Measurements from ENCODE around the gene CACYBP.
"Not testable (repeated sequence)": the region's sequence is repeated elsewhere in the genome, so short reads cannot be mapped to it uniquely, and the experiment has no call there.

Gene CACYBP

GRCh38 chr1:175043824-175044223 lies 44.1 kb downstream of the CACYBP start:
- DNase-seq: no peak
- no peaks in the 10 kb centered on the region for H3K36me3 ChIP-seq (replicated peaks; ENCODE audit: insufficient read depth, low read length)
- H3K27ac ChIP-seq (ENCODE audit: low read length): no peak overlapping the region
- H3K9ac ChIP-seq (ENCODE audit: low read length): no peak overlapping the region
- no peak overlapping the region for H2AFZ ChIP-seq (ENCODE audit: low read length)
- no peaks in the 10 kb centered on the region for H3F3A ChIP-seq (ENCODE audit: insufficient read depth, low read length)
- TF ChIP-seq, protein P1, sequence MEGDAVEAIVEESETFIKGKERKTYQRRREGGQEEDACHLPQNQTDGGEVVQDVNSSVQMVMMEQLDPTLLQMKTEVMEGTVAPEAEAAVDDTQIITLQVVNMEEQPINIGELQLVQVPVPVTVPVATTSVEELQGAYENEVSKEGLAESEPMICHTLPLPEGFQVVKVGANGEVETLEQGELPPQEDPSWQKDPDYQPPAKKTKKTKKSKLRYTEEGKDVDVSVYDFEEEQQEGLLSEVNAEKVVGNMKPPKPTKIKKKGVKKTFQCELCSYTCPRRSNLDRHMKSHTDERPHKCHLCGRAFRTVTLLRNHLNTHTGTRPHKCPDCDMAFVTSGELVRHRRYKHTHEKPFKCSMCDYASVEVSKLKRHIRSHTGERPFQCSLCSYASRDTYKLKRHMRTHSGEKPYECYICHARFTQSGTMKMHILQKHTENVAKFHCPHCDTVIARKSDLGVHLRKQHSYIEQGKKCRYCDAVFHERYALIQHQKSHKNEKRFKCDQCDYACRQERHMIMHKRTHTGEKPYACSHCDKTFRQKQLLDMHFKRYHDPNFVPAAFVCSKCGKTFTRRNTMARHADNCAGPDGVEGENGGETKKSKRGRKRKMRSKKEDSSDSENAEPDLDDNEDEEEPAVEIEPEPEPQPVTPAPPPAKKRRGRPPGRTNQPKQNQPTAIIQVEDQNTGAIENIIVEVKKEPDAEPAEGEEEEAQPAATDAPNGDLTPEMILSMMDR (IDR thresholded peaks at IDR 0.05; ENCODE audit: low read length): no peak
- TF ChIP-seq EZH2 (optimal IDR thresholded peaks at IDR 0.05; ENCODE audit: low read depth, low read length) (no peak), EZH2phosphoT487 (IDR thresholded peaks at IDR 0.05; ENCODE audit: low read length) (no peak)
- H3K4me2 ChIP-seq (ENCODE audit: low read depth, low read length): no peak overlapping the region
- H3K4me3 ChIP-seq (ENCODE audit: low read length): no peak overlapping the region
- no peaks in the 10 kb centered on the region for H3K79me2 ChIP-seq (ENCODE audit: low read length)
- H3K27me3 ChIP-seq (replicated peaks; ENCODE audit: insufficient read depth, low read length): no peaks in the 10 kb centered on the region
- H3K9me2 ChIP-seq (replicated peaks; ENCODE audit: insufficient read depth, low read length): no peaks in the 10 kb centered on the region
- no peaks in the 10 kb centered on the region for H3K9me3 ChIP-seq (replicated peaks; ENCODE audit: insufficient read depth, low read length)
- H3K4me1 ChIP-seq (ENCODE audit: low read length): no peaks in the 10 kb centered on the region
- no peaks in the 10 kb centered on the region for H4K20me1 ChIP-seq (ENCODE audit: insufficient read depth, low read length)

- not testable (repeated sequence) for H3F3A ChIP-seq (ENCODE audit: insufficient read depth, low read length); DNase-seq; H3K9ac ChIP-seq (ENCODE audit: low read length); H3K27ac ChIP-seq (ENCODE audit: low read length); H3K9me3 ChIP-seq (replicated peaks; ENCODE audit: insufficient read depth, low read length); H3K4me2 ChIP-seq (ENCODE audit: low read depth, low read length); H3K36me3 ChIP-seq (replicated peaks; ENCODE audit: insufficient read depth, low read length); H3K4me3 ChIP-seq (ENCODE audit: low read length); H2AFZ ChIP-seq (ENCODE audit: low read length); H3K79me2 ChIP-seq (ENCODE audit: low read length); H3K4me1 ChIP-seq (ENCODE audit: low read length); H4K20me1 ChIP-seq (ENCODE audit: insufficient read depth, low read length); H3K27me3 ChIP-seq (replicated peaks; ENCODE audit: insufficient read depth, low read length); H3K9me2 ChIP-seq (replicated peaks; ENCODE audit: insufficient read depth, low read length)
Measured at GRCh38 chr1:175044591-175044990, 44.8 kb downstream of the CACYBP start.

- H3K27me3 ChIP-seq (replicated peaks; ENCODE audit: insufficient read depth, low read length): no peaks in the 10 kb centered on the region
- H3K27ac ChIP-seq (ENCODE audit: low read length): no peak overlapping the region
- H3K9ac ChIP-seq (ENCODE audit: low read length): no peak overlapping the region
- H3K9me3 ChIP-seq (replicated peaks; ENCODE audit: insufficient read depth, low read length): no peaks in the 10 kb centered on the region
- TF ChIP-seq, protein P1 (IDR thresholded peaks at IDR 0.05; ENCODE audit: low read length): no peak
- TF ChIP-seq EZH2phosphoT487 (IDR thresholded peaks at IDR 0.05; ENCODE audit: low read length): no peak
- no peak for TF ChIP-seq EZH2 (optimal IDR thresholded peaks at IDR 0.05; ENCODE audit: low read depth, low read length)
- no peaks in the 10 kb centered on the region for H3K36me3 ChIP-seq (replicated peaks; ENCODE audit: insufficient read depth, low read length)
- H3K4me2 ChIP-seq (ENCODE audit: low read depth, low read length): no peak overlapping the region
- H4K20me1 ChIP-seq (ENCODE audit: insufficient read depth, low read length): no peaks in the 10 kb centered on the region
- H3K9me2 ChIP-seq (replicated peaks; ENCODE audit: insufficient read depth, low read length): no peaks in the 10 kb centered on the region
- no peaks in the 10 kb centered on the region for H3K79me2 ChIP-seq (ENCODE audit: low read length)
- no peak for DNase-seq
- no peaks in the 10 kb centered on the region for H3K4me1 ChIP-seq (ENCODE audit: low read length)
- no peak overlapping the region for H3K4me3 ChIP-seq (ENCODE audit: low read length)
- H2AFZ ChIP-seq (ENCODE audit: low read length): no peak overlapping the region
- H3F3A ChIP-seq (ENCODE audit: insufficient read depth, low read length): no peaks in the 10 kb centered on the region
Measured at GRCh38 chr1:175045097-175045496, 45.4 kb downstream of the CACYBP start.

DNA sequence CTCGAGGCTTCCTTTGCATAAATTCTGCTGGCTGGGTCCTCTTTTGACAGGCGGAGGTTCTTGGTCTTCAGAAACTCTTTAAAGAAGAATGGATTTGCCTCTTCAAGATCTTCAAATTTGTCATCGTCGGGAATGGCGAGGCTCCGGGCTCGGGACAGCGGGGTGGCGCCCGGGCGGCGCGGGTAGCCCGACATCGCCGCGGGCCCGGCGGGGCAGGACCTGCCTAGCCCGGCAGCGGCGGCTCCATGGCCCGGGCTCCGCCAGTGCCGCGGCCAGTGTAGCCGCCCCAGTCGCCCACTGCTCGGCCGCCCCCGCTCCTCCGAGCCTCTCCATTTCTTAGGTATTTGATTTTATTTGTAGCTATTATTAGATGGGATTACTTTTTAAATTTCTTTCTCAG lies 45.8 kb downstream of the CACYBP start:
- no peaks in the 10 kb centered on the region for H3K79me2 ChIP-seq (ENCODE audit: low read length)
- no peaks in the 10 kb centered on the region for H3K27me3 ChIP-seq (replicated peaks; ENCODE audit: insufficient read depth, low read length)
- H3K27ac ChIP-seq (ENCODE audit: low read length): no peak overlapping the region
- H3K4me3 ChIP-seq (ENCODE audit: low read length): no peak overlapping the region
- no peak overlapping the region for H3K9ac ChIP-seq (ENCODE audit: low read length)
- H3K4me1 ChIP-seq (ENCODE audit: low read length): no peaks in the 10 kb centered on the region
- H3F3A ChIP-seq (ENCODE audit: insufficient read depth, low read length): no peaks in the 10 kb centered on the region
- DNase-seq: no peak
- H4K20me1 ChIP-seq (ENCODE audit: insufficient read depth, low read length): no peaks in the 10 kb centered on the region
- TF ChIP-seq EZH2phosphoT487 (IDR thresholded peaks at IDR 0.05; ENCODE audit: low read length) (no peak), EZH2 (optimal IDR thresholded peaks at IDR 0.05; ENCODE audit: low read depth, low read length) (no peak)
- TF ChIP-seq, protein P1 (IDR thresholded peaks at IDR 0.05; ENCODE audit: low read length): no peak
- no peak overlapping the region for H3K4me2 ChIP-seq (ENCODE audit: low read depth, low read length)
- H2AFZ ChIP-seq (ENCODE audit: low read length): no peak overlapping the region
- no peaks in the 10 kb centered on the region for H3K9me3 ChIP-seq (replicated peaks; ENCODE audit: insufficient read depth, low read length)
- H3K36me3 ChIP-seq (replicated peaks; ENCODE audit: insufficient read depth, low read length): no peaks in the 10 kb centered on the region
- no peaks in the 10 kb centered on the region for H3K9me2 ChIP-seq (replicated peaks; ENCODE audit: insufficient read depth, low read length)
